ENCODE data around the gene GSTM1.

- TF ChIP-seq CTCF (IDR thresholded peaks at IDR 0.05): peak in 5 of 7 experiments; percentile 87 to 99 (median 98)
- no peak for TF ChIP-seq POLR2A (IDR thresholded peaks at IDR 0.05)
- TF ChIP-seq POLR2AphosphoS5 (IDR thresholded peaks at IDR 0.05): no peak
- no peak for TF ChIP-seq EP300 (IDR thresholded peaks at IDR 0.05)
These were observed 47.2 kb upstream of the GSTM1 start for GRCh38 chr1:109640285-109640865.

Measured in stomach (tissue), 4 donors.